GM12891 (cell line): ENCODE results near the gene METAP1D.

ENCODE experiments used
- POLR2A ChIP-seq: IDR thresholded peaks from 2 replicates; pipeline ENCODE4 v1.6.1; 2011; ENCODE audit warnings: low read depth, low read length, control low read depth
- POLR2AphosphoS5 ChIP-seq: IDR thresholded peaks from 2 replicates; pipeline ENCODE4 v1.6.1; 2011; ENCODE audit warnings: low read depth, low read length, control low read depth
- POU2F2 ChIP-seq: IDR thresholded peaks from 2 replicates; pipeline ENCODE4 v1.6.1; 2011; ENCODE audit warnings: low read depth, mild to moderate bottlenecking, control low read depth, low read length, moderate library complexity

- TF ChIP-seq POLR2A = no peak
- TF ChIP-seq POU2F2 = no peak
- no peak for TF ChIP-seq POLR2AphosphoS5
Measured at GRCh38 chr2:172129404-172129803, 129.7 kb downstream of the METAP1D start.
